GM20000 (cell line): ENCODE results near the gene SOCS1.
"Not testable (repeated sequence)": the region's sequence is repeated elsewhere in the genome, so short reads cannot be mapped to it uniquely, and the experiment has no call there.

Experiments
- DNase-seq: peaks from one replicate; pipeline ENCODE4 v3.0.0; 2012; ENCODE audit warnings: low spot score
- TF ChIP-seq, protein P1 (sequence below): IDR thresholded peaks from 2 replicates; pipeline ENCODE4 v1.5.1; 2012; ENCODE audit warnings: mild to moderate bottlenecking, control low read depth; ENCODE audit errors: extremely low read depth, missing control alignments

Gene SOCS1

DNA sequence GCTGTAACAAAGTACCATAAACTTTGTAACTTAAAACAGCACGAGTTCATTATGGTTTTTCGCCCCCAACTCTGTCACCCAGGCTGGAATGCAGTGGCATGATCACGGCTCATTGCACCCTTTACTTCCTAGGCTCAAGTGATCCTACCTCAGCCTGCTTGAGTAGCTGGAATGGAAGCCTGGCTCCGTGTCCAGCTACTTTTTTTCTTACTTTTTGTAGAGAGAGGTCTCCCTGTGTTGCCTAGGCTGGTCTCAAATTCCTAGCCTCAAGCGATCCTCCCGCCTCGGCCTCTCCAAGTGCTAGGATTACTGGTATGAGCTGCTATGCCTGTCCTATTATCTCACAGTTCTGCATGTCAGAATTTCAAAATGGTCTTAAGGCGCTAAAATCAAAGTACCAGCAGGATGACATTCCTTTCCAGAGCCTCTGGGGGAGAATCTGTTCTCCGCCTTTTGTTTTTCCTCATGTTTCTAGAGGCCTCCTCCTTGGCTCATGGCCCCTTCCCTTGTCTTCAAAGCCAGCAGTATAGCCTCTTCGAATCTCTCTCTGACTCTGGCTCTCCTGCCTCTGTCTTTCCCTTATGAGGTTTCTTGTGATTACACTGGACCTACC lies 35.2 kb upstream of the SOCS1 start:
- no peak for DNase-seq
- TF ChIP-seq, protein P1, sequence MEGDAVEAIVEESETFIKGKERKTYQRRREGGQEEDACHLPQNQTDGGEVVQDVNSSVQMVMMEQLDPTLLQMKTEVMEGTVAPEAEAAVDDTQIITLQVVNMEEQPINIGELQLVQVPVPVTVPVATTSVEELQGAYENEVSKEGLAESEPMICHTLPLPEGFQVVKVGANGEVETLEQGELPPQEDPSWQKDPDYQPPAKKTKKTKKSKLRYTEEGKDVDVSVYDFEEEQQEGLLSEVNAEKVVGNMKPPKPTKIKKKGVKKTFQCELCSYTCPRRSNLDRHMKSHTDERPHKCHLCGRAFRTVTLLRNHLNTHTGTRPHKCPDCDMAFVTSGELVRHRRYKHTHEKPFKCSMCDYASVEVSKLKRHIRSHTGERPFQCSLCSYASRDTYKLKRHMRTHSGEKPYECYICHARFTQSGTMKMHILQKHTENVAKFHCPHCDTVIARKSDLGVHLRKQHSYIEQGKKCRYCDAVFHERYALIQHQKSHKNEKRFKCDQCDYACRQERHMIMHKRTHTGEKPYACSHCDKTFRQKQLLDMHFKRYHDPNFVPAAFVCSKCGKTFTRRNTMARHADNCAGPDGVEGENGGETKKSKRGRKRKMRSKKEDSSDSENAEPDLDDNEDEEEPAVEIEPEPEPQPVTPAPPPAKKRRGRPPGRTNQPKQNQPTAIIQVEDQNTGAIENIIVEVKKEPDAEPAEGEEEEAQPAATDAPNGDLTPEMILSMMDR: no peak

DNA sequence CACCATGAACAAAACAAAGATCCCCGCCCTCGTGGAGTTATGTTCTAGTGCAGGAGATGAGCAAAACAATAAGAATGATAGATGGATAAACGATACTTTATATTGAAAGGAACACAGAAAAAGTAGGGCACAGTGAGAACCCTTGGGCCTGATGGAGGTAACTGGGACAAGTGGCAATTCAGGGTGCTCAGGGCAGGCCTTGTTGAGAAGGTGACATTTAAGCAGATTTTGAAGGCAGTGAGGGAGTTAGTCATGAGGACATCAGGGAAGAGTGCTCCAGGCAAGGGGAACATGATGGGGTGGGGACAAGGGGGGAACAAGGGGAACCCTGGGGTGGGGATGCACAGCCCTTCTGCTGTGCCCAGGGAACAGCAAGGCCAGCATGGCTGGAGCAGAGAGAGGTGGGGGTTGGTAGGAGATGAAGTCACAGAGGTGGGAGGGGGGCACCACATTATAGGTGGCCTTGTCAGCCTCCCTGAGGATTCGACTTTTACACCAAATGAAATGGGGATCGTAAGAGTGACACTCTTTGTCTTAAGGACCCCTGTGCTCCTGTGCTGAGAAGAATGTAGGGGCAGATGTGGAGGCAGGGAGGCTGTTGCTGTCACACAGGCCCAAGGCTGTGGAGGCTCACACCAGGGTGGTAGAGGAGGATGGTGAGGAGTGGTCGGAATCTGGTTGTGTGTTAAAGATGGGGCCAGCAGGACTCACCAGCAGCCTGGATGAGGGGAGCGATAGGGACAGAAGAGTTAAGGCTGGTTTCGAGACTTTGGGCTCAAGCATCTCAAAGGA lies 34.3 kb upstream of the SOCS1 start:
- TF ChIP-seq, protein P1: no peak
- no peak for DNase-seq

DNA sequence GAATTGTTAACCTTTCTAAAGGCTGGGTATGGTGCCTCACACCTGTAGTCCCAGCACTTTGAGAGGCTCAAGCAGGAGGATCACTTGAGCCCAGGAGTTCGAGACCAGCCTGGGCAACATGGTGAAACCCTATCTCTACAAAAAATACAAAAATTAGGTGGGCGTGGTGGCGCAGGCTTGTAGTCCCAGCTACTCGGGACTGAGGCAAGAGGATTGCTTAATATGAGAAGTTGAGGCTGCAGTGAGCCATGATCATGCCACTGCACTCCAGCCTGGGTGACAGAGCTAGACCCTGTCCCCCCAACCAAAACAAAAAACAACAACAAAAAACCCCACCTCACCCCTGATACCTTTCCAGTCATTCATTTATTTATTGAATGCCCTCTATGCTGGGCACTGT lies 33.7 kb upstream of the SOCS1 start:
- DNase-seq: not testable (repeated sequence)

DNA sequence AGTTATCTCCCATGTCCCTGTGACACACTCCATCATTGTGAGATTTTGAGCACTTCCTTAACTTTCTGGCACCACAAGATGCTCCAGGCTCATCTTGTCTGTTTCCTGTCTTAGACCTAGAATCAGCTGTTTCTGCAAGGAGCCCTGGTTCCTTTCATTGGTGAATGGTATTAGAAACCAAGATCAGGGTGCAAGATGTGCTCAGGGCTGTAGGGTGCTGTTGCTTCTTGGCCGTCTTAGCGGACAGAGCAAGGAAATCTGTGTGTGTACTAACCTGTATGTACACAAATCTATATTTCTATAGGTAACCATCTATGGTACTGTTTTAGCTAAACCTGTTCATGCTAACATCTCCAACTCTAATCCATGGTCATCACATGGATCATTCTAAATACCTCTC lies 33.2 kb upstream of the SOCS1 start:
- TF ChIP-seq, protein P1: no peak
- no peak for DNase-seq

DNA sequence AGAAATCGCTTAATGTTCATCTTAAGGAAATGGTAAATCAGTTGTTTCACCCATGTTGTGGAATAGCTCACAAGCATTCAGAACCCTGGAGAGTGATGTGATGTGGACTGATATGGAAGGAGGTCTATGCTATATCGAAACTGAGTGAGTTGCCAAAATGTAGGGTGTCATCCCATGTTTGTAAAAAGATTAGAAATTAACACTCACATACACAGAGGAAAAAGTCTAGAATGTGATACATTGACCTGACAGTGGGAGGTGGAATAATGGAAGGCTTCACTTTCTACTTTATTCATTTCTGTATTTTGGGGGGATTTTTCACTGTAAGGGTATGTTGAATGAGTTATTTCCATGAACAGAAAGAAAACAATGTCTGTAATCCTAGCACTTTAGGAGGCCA lies 29.8 kb upstream of the SOCS1 start:
- TF ChIP-seq, protein P1: no peak
- DNase-seq: no peak

DNA sequence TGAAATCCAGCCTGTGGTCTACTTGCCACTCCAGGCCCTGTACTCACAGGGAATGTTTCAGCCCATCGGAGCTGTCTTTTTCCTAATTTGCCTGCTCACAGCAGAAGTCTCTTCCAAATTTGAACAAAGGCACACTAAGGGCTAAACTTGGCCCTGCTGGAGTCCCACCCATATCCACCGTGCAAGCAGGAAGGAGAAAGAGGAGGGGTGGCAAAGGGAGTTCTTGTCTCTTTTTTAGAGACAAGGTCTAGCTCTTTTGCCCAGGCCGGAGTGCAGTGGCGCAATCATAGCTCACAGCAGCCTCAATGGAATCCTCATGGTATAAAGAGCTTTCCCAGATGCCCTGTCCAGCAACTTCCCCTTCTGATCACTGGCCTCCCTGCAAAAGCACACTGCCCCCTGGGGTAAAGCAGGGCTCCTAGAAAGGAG lies 27.8 kb upstream of the SOCS1 start:
- no peak for DNase-seq
- TF ChIP-seq, protein P1: no peak

DNA sequence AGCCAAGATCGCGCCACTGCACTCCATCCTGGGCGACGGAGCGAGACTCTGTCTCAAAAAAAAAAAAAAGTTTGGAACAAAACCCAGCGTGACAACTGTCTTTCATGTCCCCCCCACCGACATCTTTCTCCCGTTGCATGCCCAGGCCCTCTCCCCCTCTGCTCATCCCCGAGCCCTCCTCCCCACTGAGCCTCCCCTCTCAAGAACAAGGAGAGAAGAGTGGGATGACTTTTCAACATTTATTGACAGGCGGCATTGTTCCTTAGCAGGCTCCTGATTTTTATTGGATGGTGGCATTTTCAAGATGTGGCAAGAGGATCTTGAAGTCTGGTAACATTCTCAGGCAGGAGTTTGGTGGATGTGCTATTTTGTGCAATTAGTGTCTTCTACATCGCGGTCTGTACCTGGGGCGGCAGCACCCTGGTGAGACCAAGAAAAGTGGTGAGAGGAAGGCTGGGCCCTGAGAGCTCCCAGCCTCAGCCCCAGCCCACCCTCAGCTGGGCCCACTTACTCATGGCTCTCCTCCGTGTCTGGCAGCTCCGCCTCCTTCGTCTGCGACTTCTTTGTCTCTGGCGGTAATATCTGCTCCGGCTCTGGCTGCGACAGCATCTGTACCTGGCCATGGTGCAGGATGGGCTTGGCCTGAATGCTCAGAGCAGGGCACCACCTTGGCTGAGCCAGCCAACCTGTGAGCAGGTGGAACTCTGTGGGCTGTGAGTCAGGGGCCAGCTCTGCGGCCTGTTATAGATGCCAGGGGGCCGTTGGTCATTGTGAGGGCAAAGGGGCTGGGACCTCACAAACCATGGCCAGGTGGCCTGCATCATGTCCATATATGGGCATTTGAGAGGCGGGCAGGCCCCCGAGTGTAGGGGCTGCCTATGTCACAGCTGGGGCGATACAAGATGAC lies 24.9 kb upstream of the SOCS1 start, which contains the start of gene PRM1:
PRM1 (minus strand) TSS at position 715 of the 907 bp plus-strand sequence; CDS start at position 623, 92 bp downstream.
- TF ChIP-seq, protein P1: no peak
- DNase-seq: no peak
